K562 (cell line): ENCODE measurements around the gene C20orf96. TPM values are rescaled to one million over a fixed set of nuclear protein-coding genes. Genes with fewer than 3 reads are reported as not detected.

Experiments used
- ATAC-seq: fragments of 200-7000 bp; cut with Tn5 transposase; 3 replicates; pipeline ENCODE4 v1.9.1; 2020; ENCODE audit warnings: moderate library complexity
- BruUV-seq: library from RNA; stranded (reverse); fragments of 400-500 nt; replicated peaks from 2 replicates; lab custom pipeline; 2021; lab: Mats Ljungman, UMichigan
- CTCF ChIA-PET: fragments of 300-600 bp; formaldehyde crosslinking; extraction: SDS; loops from one replicate; lab custom pipeline; 2021; ENCODE audit warnings: low intra/inter-chr PET ratio; lab: Yijun Ruan, JAX
- POLR2A ChIA-PET: fragments of 300-600, 350-650 bp; sonication (Branson Sonifier 250); formaldehyde crosslinking; extraction: SDS; loops from one replicate; lab custom pipeline; 2021; ENCODE audit warnings: antibody characterized with exemption, inconsistent platforms; lab: Yijun Ruan, JAX
- DNase-seq, 4 experiments: peaks; one replicate each; pipeline versions ENCODE4 v3.0.0 to v3.0.0-alpha.2; 2011 to 2018; ENCODE audit warnings: low spot score in 3 of 4, mixed read lengths in 3 of 4; ENCODE audit errors: extremely low read depth in 1 of 4
- FAIRE-seq: peaks from 2 replicates; lab custom pipeline; 2011; peaks lifted over from hg19 to GRCh38; lab: Jason Lieb, UNC
- H2AFZ ChIP-seq: 2 replicates; pipeline ENCODE4 v1.6.0; 2011; ENCODE audit warnings: low read depth, low read length, control low read depth, inconsistent platforms
- H3K27ac ChIP-seq: fragments of 200-600 bp; 3 replicates; pipeline ENCODE4 v1.8.0; 2011; ENCODE audit warnings: low read depth, mild to moderate bottlenecking, control low read depth, inconsistent platforms, low read length, moderate library complexity, mixed read lengths; ENCODE audit errors: extremely low read depth
- H3K27me3 ChIP-seq, 2 experiments: fragments of 300-600 bp in 1 of 2; 2 replicates in 1 of 2; 3 replicates in 1 of 2; pipeline versions ENCODE4 v1.6.0 to v1.8.0; 2011; ENCODE audit warnings: inconsistent platforms in 2 of 2, low read length in 2 of 2, mild to moderate bottlenecking in 1 of 2, mixed read lengths in 1 of 2, moderate library complexity in 1 of 2; ENCODE audit not compliant: control insufficient read depth in 2 of 2, insufficient read depth in 2 of 2
- H3K36me3 ChIP-seq: fragments of 300-600 bp; 3 replicates; pipeline ENCODE4 v1.8.0; 2011; ENCODE audit warnings: mild to moderate bottlenecking, low read length, inconsistent platforms; ENCODE audit not compliant: control insufficient read depth, insufficient read depth
- H3K4me1 ChIP-seq, 2 experiments: fragments of 200-600 bp in 1 of 2; replicated peaks in 1 of 2; 2 replicates in 1 of 2; 3 replicates in 1 of 2; pipeline versions ENCODE4 v1.5.1 to v1.8.0; 2011; ENCODE audit warnings: inconsistent platforms in 2 of 2, low read length in 2 of 2, mild to moderate bottlenecking in 1 of 2, mixed read lengths in 1 of 2, moderate library complexity in 1 of 2; ENCODE audit not compliant: control insufficient read depth in 2 of 2, insufficient read depth in 2 of 2
- H3K4me2 ChIP-seq: 2 replicates; pipeline ENCODE4 v1.6.1; 2011; ENCODE audit warnings: low read length, control low read depth, inconsistent platforms, mixed read lengths; ENCODE audit not compliant: insufficient read depth
- H3K4me3 ChIP-seq: fragments of 200-600 bp; sonication (generic), shearing (Covaris generic); 2 replicates; pipeline ENCODE4 v1.5.1; 2016; ENCODE audit warnings: control low read depth, inconsistent platforms
- H3K79me2 ChIP-seq: fragments of 200-600 bp; 3 replicates; pipeline ENCODE4 v1.8.0; 2011; ENCODE audit warnings: low read length, inconsistent platforms; ENCODE audit not compliant: control insufficient read depth, insufficient read depth
- H3K9ac ChIP-seq, 2 experiments: 2 replicates each; pipeline versions ENCODE4 v1.6.0 to v1.6.1; 2011; ENCODE audit warnings: low read depth in 2 of 2, low read length in 2 of 2, control low read depth in 1 of 2, inconsistent platforms in 1 of 2, mild to moderate bottlenecking in 1 of 2, mixed read lengths in 1 of 2; ENCODE audit not compliant: insufficient read depth in 1 of 2
- H3K9me1 ChIP-seq: one replicate; pipeline ENCODE4 v1.6.0; 2011; ENCODE audit warnings: inconsistent platforms, mild to moderate bottlenecking, low read length, moderate library complexity; ENCODE audit not compliant: control insufficient read depth, insufficient read depth
- H3K9me3 ChIP-seq: replicated peaks from 2 replicates; pipeline ENCODE4 v1.5.1; 2011; ENCODE audit warnings: low read depth, low read length, inconsistent platforms; ENCODE audit not compliant: control insufficient read depth, insufficient read depth
- H4K20me1 ChIP-seq: replicated peaks from 2 replicates; pipeline ENCODE4 v1.6.1; 2011; ENCODE audit warnings: low read length, inconsistent platforms, mixed read lengths; ENCODE audit not compliant: control insufficient read depth, insufficient read depth
- BACH1 ChIP-seq: fragments of 200-800 bp; sonication (Bioruptor generic); IDR thresholded peaks from 2 replicates; pipeline ENCODE4 v1.6.1; 2016; ENCODE audit warnings: missing genetic modification characterization, missing compliant biosample characterization
- BRF1 ChIP-seq: IDR thresholded peaks from 3 replicates; pipeline ENCODE4 v1.6.1; 2011; ENCODE audit warnings: borderline replicate concordance, mild to moderate bottlenecking; ENCODE audit not compliant: insufficient read length; ENCODE audit errors: extremely low read depth
- CEBPG ChIP-seq, 3 experiments: fragments of 200-800 bp in 1 of 3; sonication (Bioruptor generic) in 1 of 3; sonication (generic) in 1 of 3; formaldehyde crosslinking in 1 of 3; IDR thresholded peaks in 2 of 3; conservative IDR thresholded peaks in 1 of 3; 2 replicates each; pipeline versions ENCODE4 v1.6.1 to v1.8.0; 2016 to 2022; ENCODE audit warnings: missing compliant biosample characterization in 2 of 3, missing genetic modification characterization in 2 of 3, mild to moderate bottlenecking in 1 of 3, missing genetic modification reagents in 1 of 3
- ETV1 ChIP-seq: fragments of 450-650 bp; conservative IDR thresholded peaks from 2 replicates; pipeline ENCODE4 v1.6.1; 2016; ENCODE audit warnings: missing genetic modification characterization, control low read depth, low read depth, missing compliant biosample characterization
- FOXJ3 ChIP-seq: sonication (generic); formaldehyde crosslinking; IDR thresholded peaks from 2 replicates; pipeline ENCODE4 v1.4.0; 2020; ENCODE audit warnings: mild to moderate bottlenecking, missing genetic modification reagents
- GABPA ChIP-seq: fragments of 200-800 bp; sonication (Bioruptor generic); conservative IDR thresholded peaks from 2 replicates; pipeline ENCODE4 v1.6.1; 2016; ENCODE audit warnings: low read depth, missing genetic modification characterization, missing compliant biosample characterization
- MEIS2 ChIP-seq: fragments of 450-650 bp; IDR thresholded peaks from 2 replicates; pipeline ENCODE4 v1.6.1; 2014; ENCODE audit warnings: mild to moderate bottlenecking; ENCODE audit not compliant: partially characterized antibody
- ZFP1 ChIP-seq: fragments of 450-650 bp; formaldehyde crosslinking; IDR thresholded peaks from 2 replicates; pipeline ENCODE4 v1.4.0; 2020; ENCODE audit warnings: mild to moderate bottlenecking, mixed read lengths
- WGBS: fragments of 100-300 bp; shearing (Covaris generic); methylation state at CpG from one replicate; pipeline ENCODE4 v1.1.6; 2016; ENCODE audit warnings: low coverage, mixed read lengths; ENCODE audit not compliant: insufficient coverage; ENCODE audit errors: missing lambda C conversion rate; 5-methylcytosine and 5-hydroxymethylcytosine counted together
- in situ Hi-C: fragments of 300-500 bp; cut with MboI; formaldehyde crosslinking; loops from 4 replicates; pipeline ENCODE4 v1.15.0; 2018; ENCODE audit warnings: inconsistent platforms, mixed read lengths
- intact Hi-C: fragments of 100-400 bp; cut with micrococcal nuclease; formaldehyde crosslinking; loops from 2 replicates; pipeline ENCODE4 v1.14.2; 2022
- polyA plus RNA-seq, 8 experiments: library from polyadenylated mRNA; depleted of rRNA in 4 of 8; stranded (reverse) in 5 of 8; unstranded in 3 of 8; fragments of >200 nt; fragmentation: Nextera tagmentation in 2 of 8; fragmentation: Illumina TruSeq in 1 of 8; extraction: Ambion mirVana in 2 of 8; extraction: Trizol in 1 of 8; gene quantifications; 2 replicates each; pipeline versions ENCODE4 v1.2.1 to v1.2.3, GENCODE V29; 2011 to 2014; ENCODE audit warnings: inconsistent platforms in 1 of 8, missing spikeins in 1 of 8
- total RNA-seq, 7 experiments: library from RNA; depleted of rRNA in 6 of 7; stranded (reverse); fragments of >200 nt in 6 of 7; fragmentation: Illumina TruSeq in 2 of 7; extraction: Trizol in 2 of 7; gene quantifications; 2 replicates each; pipeline versions ENCODE4 v1.2.1 to v1.2.3, GENCODE V29; 2011 to 2021; ENCODE audit warnings: low replicate concordance in 1 of 7
- TF ChIP-seq, protein P1 (sequence below): sonication (generic); formaldehyde crosslinking; IDR thresholded peaks from 2 replicates; pipeline ENCODE4 v1.8.0; 2023; ENCODE audit warnings: missing genetic modification reagents, mild to moderate bottlenecking, borderline replicate concordance
- TF ChIP-seq, protein P2 (sequence below), 3 experiments: fragments of 200-800 bp in 1 of 3; sonication (Bioruptor generic) in 1 of 3; sonication (generic) in 1 of 3; formaldehyde crosslinking in 1 of 3; IDR thresholded peaks; 2 replicates each; pipeline versions ENCODE4 v1.6.1 to v1.8.0; 2016 to 2022; ENCODE audit warnings: mild to moderate bottlenecking in 2 of 3, missing compliant biosample characterization in 2 of 3, missing genetic modification characterization in 2 of 3, missing genetic modification reagents in 1 of 3

The C20orf96 gene
- total and polyA plus RNA-seq, 9 of the 15 experiments (the other 6 are each of a cell fraction or from before 2014, with no cell fraction given): 1.7 to 11.7 (median 4.2) TPM

DNA sequence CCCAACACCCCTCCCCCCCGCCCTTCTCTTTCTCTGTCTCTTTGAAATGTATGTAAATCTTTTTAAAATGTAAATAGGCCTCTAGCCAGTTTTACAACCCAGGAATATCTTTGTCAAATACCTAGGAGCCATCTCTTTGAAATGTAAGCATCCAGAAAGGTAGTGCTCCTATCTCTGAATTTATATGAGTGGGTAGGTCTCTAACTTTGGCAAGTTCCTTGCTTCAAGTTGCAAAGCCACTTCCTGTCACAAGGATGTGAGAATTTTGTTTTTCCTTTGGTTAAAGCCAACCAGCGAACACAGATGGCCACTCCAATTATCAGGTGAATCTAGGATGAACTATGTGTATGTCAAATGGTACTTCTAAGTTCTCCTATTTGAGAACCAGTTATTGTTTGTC lies 39.2 kb downstream of the C20orf96 start:
- Histone ChIP-seq H4K20me1 (no peaks in the 10 kb centered on the region), H3K36me3 (no peaks in the 10 kb centered on the region), H3K9ac (no peak overlapping the region), H2AFZ (peak overlapping the region; percentile 62), H3K27me3 (no peaks in the 10 kb centered on the region), H3K4me2 (no peak overlapping the region), H3K27ac (no peak overlapping the region; the same call in 2 of the 3 replicates), H3K79me2 (no peaks in the 10 kb centered on the region), H3K9me1 (no peaks in the 10 kb centered on the region), H3K4me3 (no peak overlapping the region), H3K4me1 (no peaks in the 10 kb centered on the region; a peak in 2 of 5 replicates), H3K9me3 (no peaks in the 10 kb centered on the region)
- ChIA-PET CTCF (no interaction called here), POLR2A (no interaction called here)
- no peak for FAIRE-seq
- TF ChIP-seq FOXJ3 (CRISPR knock-in tag) (no peak), ETV1 (tag) (peak; percentile 14; the same call in 1 of the 2 replicates), GABPA (tag) (peak; percentile 66), MEIS2 (peak; percentile 3), ZFP1 (CRISPR knock-in tag) (no peak), CEBPG (CRISPR knock-in tag; IDR thresholded peaks at IDR 0.05) (no peak), CEBPG (tag; conservative IDR thresholded peaks at IDR 0.05 in 1 of 2, IDR thresholded peaks at IDR 0.05 in 1 of 2) (0 out of 4 replicates have a peak, but pooled peaks of 1 of the 2 experiments have one; percentile 27), BRF1 (no peak), BACH1 (tag) (no peak)
- TF ChIP-seq, protein P1, sequence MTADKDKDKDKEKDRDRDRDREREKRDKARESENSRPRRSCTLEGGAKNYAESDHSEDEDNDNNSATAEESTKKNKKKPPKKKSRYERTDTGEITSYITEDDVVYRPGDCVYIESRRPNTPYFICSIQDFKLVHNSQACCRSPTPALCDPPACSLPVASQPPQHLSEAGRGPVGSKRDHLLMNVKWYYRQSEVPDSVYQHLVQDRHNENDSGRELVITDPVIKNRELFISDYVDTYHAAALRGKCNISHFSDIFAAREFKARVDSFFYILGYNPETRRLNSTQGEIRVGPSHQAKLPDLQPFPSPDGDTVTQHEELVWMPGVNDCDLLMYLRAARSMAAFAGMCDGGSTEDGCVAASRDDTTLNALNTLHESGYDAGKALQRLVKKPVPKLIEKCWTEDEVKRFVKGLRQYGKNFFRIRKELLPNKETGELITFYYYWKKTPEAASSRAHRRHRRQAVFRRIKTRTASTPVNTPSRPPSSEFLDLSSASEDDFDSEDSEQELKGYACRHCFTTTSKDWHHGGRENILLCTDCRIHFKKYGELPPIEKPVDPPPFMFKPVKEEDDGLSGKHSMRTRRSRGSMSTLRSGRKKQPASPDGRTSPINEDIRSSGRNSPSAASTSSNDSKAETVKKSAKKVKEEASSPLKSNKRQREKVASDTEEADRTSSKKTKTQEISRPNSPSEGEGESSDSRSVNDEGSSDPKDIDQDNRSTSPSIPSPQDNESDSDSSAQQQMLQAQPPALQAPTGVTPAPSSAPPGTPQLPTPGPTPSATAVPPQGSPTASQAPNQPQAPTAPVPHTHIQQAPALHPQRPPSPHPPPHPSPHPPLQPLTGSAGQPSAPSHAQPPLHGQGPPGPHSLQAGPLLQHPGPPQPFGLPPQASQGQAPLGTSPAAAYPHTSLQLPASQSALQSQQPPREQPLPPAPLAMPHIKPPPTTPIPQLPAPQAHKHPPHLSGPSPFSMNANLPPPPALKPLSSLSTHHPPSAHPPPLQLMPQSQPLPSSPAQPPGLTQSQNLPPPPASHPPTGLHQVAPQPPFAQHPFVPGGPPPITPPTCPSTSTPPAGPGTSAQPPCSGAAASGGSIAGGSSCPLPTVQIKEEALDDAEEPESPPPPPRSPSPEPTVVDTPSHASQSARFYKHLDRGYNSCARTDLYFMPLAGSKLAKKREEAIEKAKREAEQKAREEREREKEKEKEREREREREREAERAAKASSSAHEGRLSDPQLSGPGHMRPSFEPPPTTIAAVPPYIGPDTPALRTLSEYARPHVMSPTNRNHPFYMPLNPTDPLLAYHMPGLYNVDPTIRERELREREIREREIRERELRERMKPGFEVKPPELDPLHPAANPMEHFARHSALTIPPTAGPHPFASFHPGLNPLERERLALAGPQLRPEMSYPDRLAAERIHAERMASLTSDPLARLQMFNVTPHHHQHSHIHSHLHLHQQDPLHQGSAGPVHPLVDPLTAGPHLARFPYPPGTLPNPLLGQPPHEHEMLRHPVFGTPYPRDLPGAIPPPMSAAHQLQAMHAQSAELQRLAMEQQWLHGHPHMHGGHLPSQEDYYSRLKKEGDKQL: no peak
- TF ChIP-seq, protein P2, sequence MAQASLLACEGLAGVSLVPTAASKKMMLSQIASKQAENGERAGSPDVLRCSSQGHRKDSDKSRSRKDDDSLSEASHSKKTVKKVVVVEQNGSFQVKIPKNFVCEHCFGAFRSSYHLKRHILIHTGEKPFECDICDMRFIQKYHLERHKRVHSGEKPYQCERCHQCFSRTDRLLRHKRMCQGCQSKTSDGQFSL (CRISPR knock-in tag; IDR thresholded peaks at IDR 0.05): no peak
- TF ChIP-seq, protein P2 (tag; IDR thresholded peaks at IDR 0.05): no peak
- 10% methylated on average over 2 of the region's 2 CpGs for WGBS
- DNase-seq: peak in 1 of 4 experiments; percentile 28
- in situ Hi-C loops (no loop called here), intact Hi-C loops (no loop called here)
- no peak for ATAC-seq
- BruUV-seq: no TSS peak
